ENCODE data around the gene DOCK2. TPM values are rescaled to one million over a fixed set of nuclear protein-coding genes. Genes with fewer than 3 reads are reported as not detected.

The DOCK2 gene
- total RNA-seq, 3 donors from 2014 or later = 13.4 to 43.8 (median 19.8) TPM

- H3K27me3 ChIP-seq = no peaks in the 10 kb centered on the region
- H3K4me1 ChIP-seq = no peaks in the 10 kb centered on the region
- H3K9me3 ChIP-seq = no peaks in the 10 kb centered on the region
- H3K27ac ChIP-seq = peak overlapping the region; percentile 58 to 60
- intact Hi-C loops (cut with DNase I; ENCODE audit: low total_unique reads) = no loop called here
- TF ChIP-seq, protein P1, sequence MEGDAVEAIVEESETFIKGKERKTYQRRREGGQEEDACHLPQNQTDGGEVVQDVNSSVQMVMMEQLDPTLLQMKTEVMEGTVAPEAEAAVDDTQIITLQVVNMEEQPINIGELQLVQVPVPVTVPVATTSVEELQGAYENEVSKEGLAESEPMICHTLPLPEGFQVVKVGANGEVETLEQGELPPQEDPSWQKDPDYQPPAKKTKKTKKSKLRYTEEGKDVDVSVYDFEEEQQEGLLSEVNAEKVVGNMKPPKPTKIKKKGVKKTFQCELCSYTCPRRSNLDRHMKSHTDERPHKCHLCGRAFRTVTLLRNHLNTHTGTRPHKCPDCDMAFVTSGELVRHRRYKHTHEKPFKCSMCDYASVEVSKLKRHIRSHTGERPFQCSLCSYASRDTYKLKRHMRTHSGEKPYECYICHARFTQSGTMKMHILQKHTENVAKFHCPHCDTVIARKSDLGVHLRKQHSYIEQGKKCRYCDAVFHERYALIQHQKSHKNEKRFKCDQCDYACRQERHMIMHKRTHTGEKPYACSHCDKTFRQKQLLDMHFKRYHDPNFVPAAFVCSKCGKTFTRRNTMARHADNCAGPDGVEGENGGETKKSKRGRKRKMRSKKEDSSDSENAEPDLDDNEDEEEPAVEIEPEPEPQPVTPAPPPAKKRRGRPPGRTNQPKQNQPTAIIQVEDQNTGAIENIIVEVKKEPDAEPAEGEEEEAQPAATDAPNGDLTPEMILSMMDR (IDR thresholded peaks at IDR 0.05) = no peak
- TF ChIP-seq POLR2AphosphoS5 (IDR thresholded peaks at IDR 0.05) = no peak
- no peak for TF ChIP-seq POLR2A (IDR thresholded peaks at IDR 0.05)
- DNase-seq (ENCODE audit: low spot score in 2 of 2) = no peak
- H3K4me3 ChIP-seq = no peak overlapping the region
- no peaks in the 10 kb centered on the region for H3K36me3 ChIP-seq
Measured at GRCh38 chr5:170111088-170111785, 474.2 kb downstream of the DOCK2 start.

GRCh38 chr5:170112876-170113521 is 475.9 kb downstream of the DOCK2 start:
- no peak for DNase-seq (ENCODE audit: low spot score in 2 of 2)
- intact Hi-C loops (cut with DNase I; ENCODE audit: low total_unique reads) = no loop called here

DNA sequence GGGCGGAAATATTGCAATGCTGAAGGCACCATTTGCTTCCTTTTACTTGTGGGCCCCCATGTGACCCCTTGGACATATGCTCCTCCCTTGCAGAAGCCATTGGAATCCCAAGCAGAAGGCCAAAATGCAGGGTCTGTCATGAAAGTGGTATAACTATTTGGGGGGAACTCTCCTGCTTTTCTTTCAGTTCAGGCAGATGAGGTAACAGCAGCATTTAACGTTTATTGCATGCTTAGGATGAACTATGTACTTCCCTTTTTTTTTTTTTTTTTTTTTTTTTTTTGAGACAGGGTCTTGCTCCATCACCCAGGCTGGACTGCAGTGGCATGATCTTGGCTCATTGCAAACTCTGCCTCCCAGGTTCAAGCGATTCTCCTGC is 476.4 kb downstream of the DOCK2 start:
- H3K27ac ChIP-seq = no peak overlapping the region
- no peaks in the 10 kb centered on the region for H3K27me3 ChIP-seq
- no peak for DNase-seq (ENCODE audit: low spot score in 2 of 2)
- H3K4me3 ChIP-seq = no peak overlapping the region
- H3K9me3 ChIP-seq = no peaks in the 10 kb centered on the region
- intact Hi-C loops (cut with DNase I; ENCODE audit: low total_unique reads) = no loop called here
- TF ChIP-seq, protein P1 (IDR thresholded peaks at IDR 0.05) = no peak
- no peak for TF ChIP-seq POLR2A (IDR thresholded peaks at IDR 0.05)
- no peaks in the 10 kb centered on the region for H3K36me3 ChIP-seq
- no peaks in the 10 kb centered on the region for H3K4me1 ChIP-seq

More at GRCh38 chr5:170112876-170113521, 475.9 kb downstream of the DOCK2 start:
- Histone ChIP-seq H3K27me3 (no peaks in the 10 kb centered on the region), H3K9me3 (no peaks in the 10 kb centered on the region), H3K4me3 (no peak overlapping the region), H3K36me3 (no peaks in the 10 kb centered on the region), H3K4me1 (no peaks in the 10 kb centered on the region), H3K27ac (no peak overlapping the region)
- TF ChIP-seq POLR2A (IDR thresholded peaks at IDR 0.05) (no peak), POLR2AphosphoS5 (IDR thresholded peaks at IDR 0.05) (no peak)
- TF ChIP-seq, protein P1 (IDR thresholded peaks at IDR 0.05) = no peak

DNA sequence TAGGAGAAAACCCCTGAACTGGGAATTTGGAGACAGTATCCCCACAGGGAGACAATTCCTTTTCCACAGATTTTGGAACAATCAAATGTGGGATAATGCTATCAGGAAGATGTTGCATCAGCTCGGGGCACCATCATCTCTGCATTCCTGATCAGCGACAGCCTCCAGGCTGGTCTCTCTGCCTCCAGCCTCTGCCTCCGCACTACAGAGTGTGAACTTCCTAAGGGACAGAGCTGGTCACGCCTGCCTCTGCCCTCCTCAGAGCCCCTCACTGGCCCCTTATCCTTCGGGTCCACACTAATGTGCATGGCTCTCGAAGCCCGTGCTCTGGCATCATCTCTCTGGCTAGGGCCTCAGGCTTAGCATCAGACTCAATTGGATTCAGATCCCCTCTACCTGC is 477.2 kb downstream of the DOCK2 start:
- Histone ChIP-seq H3K27me3 (no peaks in the 10 kb centered on the region), H3K9me3 (no peaks in the 10 kb centered on the region), H3K4me3 (no peak overlapping the region), H3K4me1 (no peaks in the 10 kb centered on the region), H3K36me3 (no peaks in the 10 kb centered on the region), H3K27ac (no peak overlapping the region)
- TF ChIP-seq POLR2A (IDR thresholded peaks at IDR 0.05) = no peak
- no peak for DNase-seq (ENCODE audit: low spot score in 2 of 2)
- intact Hi-C loops (cut with DNase I; ENCODE audit: low total_unique reads) = no loop called here

- Histone ChIP-seq H3K27ac (no peak overlapping the region), H3K4me1 (no peaks in the 10 kb centered on the region), H3K27me3 (no peaks in the 10 kb centered on the region), H3K36me3 (no peaks in the 10 kb centered on the region), H3K4me3 (no peak overlapping the region), H3K9me3 (no peaks in the 10 kb centered on the region)
- intact Hi-C loops (cut with DNase I; ENCODE audit: low total_unique reads) = no loop called here
- DNase-seq (ENCODE audit: low spot score in 2 of 2) = no peak
- TF ChIP-seq POLR2A (IDR thresholded peaks at IDR 0.05) (no peak), POLR2AphosphoS5 (IDR thresholded peaks at IDR 0.05) (no peak)
- TF ChIP-seq, protein P1 (IDR thresholded peaks at IDR 0.05) = no peak
Measured at GRCh38 chr5:170115925-170116324, 478.9 kb downstream of the DOCK2 start.
